ENCODE data around the gene RSBN1L.
"Not testable (repeated sequence)": the region's sequence is repeated elsewhere in the genome, so short reads cannot be mapped to it uniquely, and the experiment has no call there.

RSBN1L gene

DNA sequence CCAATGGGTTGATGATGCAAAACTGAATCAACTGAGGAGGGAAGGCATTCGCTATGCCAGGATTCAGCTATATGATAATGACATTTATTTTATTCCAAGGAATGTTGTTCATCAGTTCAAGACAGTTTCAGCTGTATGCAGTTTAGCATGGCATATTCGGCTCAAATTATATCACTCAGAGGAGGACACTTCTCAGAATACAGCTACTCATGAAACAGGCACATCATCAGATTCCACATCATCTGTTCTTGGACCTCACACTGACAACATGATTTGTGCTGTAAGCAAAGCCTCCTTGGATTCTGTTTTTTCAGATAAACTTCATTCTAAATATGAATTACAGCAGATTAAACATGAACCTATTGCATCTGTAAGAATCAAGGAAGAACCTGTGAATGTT, 82.3 kb downstream of the RSBN1L start:
- DNase-seq, result no peak

DNA sequence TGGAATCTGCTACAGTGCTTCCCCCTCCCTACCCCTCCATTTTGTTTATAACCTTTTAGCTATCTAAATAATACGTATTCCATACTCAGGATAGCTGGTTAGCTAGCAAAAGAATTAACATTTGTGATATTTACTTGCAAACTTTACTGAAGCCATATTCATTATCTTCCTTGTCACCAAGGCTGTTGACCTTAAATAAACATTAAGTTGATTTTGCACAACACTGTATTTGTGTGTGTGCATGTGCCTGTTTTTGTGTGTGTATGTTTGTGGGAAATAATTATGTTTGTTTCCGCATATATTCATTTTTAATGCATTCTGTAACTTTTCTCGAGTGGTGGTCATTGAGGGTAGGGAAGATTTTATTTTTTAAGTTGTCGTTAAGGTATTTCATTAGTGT, 86.1 kb downstream of the RSBN1L start:
- no peak for DNase-seq

DNA sequence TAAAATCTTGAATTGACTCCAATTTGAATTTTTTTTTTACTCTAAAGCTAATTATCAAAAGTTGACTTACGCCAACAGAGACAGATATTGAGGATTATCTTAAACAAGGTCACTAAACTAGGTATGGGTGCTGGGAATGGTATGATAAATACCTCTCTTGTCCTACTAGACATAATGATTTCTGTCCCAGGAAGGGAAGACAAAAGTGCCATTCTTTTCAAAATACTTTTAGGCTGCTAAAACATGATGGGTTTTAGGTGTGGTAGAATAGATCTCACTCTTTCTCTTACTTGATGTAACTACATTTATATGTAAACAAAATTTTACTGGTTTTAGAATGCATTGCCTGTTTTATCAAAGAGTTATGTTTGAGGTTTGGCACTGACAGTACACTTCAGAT, 86.9 kb downstream of the RSBN1L start:
- DNase-seq, result no peak

DNA sequence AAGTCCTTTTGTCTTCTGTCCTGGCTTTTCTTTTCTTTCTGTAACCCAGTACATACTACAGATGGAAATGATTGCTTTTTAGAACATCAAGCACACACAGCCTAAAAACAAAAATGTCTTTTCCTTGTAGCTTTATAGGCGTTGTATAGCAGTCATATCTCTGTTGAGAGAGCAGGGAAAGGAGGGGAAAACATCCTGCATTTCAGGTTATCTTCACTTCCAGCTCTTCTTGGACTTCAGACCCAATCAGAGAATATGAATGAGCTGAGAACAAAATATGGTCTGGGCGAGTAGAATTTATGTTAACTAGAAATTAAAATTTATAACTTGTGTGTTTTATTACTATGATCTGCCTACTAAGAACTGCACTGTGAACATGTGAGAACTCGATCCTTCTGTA, 87.3 kb downstream of the RSBN1L start:
- no peak for DNase-seq

DNA sequence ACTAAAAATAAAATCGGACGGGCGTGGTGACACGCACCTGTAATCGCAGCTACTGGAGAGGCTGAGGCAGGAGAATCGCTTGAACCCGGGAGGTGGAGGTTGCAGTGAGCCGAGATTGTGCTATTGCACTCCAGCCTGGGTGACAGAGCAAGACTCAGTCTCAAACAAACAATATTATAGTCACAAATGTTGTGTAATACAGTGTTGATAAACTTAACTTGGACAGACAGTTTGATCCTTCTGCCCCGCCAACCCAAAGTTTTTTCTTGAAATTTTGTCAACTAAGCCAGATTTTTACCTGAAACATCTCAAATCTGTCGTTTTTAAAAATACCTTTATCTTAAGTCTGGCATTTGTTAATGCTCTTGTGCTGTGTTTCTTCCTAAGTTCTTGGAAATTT, 88.2 kb downstream of the RSBN1L start:
- DNase-seq, result not testable (repeated sequence)

DNA sequence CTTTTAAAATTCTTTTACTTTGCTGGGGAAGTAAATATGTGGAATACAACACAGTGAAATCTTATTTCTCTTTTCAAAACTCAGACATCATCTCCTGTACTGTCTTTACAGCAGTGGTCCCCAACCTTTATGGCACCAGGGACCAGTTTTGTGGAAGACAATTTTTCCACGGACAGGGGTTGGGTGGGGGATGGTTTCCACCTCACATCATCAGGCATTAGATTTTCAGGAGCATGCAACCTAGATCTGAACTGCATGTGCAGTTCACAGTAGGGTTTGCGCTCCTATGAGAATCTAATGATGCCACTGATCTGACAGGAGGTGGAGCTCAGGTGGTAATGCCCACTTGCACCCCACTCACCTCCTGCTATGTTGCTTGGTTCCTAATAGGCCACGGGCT, 89.8 kb downstream of the RSBN1L start:
- DNase-seq, result no peak

DNA sequence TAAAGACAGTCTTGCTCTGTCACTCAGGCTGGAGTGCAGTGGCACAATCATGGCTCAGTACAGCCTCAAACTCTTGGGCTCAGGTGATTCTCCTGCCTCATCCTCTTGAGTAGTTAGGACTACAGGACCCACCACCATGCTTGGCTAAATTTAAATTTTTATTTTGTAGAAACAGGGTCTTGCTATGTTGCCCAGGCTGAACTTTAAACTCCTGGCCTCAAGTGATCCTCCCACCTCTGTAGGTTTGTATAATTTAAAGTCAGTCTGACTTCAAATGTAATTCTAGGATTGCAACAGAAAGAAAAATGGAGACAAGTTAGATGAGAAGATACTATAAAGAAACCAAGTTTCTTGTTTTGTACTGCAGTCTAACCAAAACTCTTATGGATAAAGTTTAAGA, 90.5 kb downstream of the RSBN1L start:
- no peak for DNase-seq

DNA sequence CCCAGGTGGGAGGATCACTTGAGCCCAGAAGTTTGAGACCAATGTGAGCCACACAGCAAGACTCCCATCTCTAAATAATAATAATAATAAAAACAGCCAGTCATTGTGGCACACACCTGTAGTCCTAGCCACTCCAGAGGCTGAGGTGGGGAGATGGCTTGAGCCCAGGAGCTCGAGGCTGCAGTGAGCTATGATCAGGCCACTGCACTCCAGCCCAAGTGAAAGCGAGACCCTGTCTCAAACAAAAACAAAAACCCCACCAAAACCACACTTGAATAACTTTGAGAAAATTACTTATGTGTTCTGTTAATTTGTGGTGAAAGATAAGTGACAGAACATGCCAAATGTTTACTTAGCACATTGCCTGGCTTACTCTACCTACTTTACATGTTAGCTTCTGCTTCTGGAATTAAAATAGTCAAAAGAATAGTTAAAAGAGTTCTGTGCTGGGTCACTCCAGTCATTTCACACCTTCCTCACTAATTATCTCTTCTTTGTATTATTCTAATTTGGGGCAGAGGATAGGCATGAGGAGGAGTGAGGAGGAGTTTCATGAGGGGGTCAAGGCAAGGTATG, 92.2 kb downstream of the RSBN1L start:
- no peak for DNase-seq

DNA sequence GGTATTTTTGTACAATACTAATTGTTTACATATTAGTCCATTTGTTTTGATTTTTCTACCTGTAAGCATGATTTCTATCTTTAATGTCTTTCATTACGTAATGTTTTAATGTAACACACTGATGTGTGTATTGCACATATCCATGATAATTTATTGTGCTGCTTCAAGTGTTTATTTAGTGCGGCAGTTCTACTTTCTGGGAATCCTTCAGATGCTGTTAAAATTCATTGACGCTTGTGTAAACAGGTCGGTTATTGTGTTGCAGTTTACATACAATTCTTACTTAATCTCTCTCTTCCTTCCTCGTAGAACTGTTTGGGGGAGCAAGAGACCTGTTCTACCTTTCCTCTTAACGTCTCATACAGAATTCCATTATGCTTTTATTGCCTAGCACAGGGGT, 95.1 kb downstream of the RSBN1L start:
- no peak for DNase-seq

DNA sequence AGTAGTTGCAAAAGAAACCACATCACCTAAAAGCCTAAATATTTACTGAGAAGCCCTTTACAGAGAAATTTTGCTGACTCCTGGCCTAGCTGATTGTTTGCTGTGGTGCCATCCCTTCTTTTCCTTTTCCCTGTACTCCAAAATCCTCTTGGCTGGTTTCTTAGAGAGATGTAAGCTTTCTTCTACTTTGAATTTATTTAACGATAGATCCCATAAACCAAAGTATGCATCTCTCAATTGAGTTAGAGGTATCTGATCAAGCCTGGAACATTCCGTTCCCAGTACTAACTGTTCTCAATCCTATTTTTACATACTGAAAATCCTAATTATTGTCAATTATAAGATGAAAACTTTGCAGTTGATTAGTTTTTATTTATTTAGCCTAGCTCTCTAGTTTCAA, 95.7 kb downstream of the RSBN1L start:
- DNase-seq, result no peak

DNA sequence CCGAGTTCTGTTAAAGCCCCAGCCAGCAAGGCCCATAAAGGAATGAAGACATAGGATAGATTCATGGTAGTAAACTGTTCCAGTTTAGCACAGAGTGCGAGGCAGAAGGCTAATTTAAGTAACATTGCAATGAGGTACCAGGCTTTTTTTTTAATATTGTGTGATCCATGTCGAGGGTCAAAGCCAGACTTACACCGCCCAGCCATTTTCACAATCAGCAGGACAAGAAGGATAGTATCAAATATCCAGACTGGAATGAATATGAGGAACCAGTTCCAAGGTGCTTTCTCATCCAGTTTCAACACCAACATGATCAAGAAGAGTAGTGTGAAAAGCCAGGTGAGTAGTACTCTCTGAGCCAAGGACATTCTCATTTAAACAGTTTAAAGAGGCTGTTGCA, 97.7 kb downstream of the RSBN1L start:
- no peak for DNase-seq

DNA sequence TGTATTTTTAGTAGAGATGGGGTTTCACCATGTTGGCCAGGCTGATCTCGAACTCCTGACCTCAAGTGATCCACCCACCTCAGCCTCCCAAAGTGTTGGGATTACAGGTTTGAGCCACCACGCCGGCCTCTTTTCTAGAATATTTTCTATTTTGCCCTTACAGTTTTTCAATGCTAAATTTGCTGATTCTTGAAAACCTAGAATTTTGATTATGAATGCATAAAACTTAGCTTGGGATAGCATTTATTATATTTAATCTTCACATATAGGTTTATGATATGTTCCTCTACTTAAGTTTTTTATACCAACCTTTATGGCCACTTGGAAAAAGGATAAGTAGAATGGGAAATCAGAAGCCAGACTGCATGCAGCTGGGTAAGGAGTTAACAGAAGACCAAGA, 99.8 kb downstream of the RSBN1L start:
- DNase-seq, result no peak

DNA sequence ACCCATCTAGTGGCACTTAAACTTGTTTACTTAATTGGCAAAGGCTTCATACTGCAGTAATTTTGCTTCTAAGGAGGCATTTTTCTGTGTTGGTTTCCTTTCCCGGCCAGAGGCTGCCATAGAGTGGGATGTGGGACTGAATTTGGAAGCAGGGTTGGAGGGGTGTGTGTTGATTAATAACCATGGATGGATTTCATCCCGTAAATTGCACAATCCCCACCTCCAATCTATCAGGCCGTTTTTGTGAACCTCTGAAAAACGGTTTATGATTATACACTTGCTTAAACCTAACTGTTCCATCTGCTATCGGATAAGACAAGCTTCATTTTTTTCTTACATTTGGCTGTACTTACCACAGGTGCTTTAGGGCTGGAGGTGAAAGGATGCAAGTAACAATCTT, 100.7 kb downstream of the RSBN1L start:
- DNase-seq, result no peak

DNA sequence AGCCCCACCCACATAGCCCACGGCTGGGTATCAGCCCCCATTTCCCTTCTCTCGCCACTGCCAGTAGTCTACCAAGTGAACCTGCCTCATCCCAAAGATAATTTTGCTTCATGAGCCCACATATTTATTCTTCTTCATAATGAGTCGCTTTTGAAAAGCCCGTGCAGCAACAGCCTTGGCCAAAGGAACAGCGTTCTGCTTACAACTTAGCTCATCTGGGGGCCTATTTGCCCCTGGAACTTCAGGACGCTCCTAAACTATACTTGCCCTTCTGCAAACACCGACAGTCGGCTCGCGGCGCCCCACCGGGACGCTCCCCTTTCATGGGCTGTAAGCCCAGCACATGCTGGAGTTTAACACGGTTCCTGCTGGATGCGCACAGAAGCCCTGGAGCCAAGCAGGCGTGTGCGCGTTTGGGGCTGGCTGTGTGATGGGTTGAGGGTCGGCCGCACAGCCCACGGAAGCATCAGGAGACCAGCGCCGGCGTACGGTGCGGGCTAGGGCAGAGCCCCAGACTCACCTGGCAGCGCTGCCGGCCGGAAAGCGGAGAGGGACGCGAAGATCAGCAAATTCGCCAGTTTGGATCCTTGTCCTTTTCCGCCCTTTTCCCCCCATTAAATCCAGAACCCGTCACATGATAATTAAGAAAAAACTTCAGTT, 101.6 kb downstream of the RSBN1L start:
- no peak for DNase-seq

DNA sequence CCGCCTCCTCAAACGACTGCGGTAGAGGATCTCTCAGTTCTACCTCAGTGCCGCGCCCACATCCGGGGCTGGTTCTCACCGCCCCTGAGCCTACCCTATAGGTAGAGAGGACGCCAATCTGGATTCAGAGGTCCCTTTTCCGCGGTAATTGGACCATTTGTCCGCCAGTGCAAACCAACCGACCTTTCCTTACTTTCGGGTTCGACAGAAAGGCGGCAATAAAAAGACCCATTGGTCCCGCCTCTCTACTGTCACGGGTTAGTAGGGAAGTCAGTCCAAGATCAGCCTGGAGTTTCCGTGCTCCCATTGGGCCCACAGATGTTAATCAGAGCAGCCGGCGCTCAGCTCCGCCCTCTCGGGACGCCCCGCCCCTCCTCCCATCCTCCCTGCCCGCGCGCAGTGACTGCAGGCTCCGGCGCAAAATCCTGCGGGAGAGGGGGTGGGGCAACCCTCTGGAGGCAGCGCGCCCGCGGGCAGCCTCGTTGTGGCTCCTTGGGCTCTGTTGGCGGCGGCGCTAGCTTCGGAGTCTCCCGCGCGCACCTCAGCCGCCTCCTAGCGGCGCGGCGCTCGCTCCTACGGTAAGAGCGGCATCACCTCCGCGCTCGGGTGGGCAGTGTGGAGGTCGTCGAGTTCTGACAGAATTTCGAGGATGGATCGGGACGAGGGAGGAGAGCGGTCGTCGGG, 102.3 kb downstream of the RSBN1L start, which contains the start of the genes PHTF2 and TMEM60:
PHTF2 (plus strand) TSS at position 380 of the 684 bp plus-strand sequence.
TMEM60 (minus strand) TSS at position 41 of the 684 bp plus-strand sequence. CDS start 4,061 bp downstream, outside the sequence.
- DNase-seq, result peak; percentile 98

DNA sequence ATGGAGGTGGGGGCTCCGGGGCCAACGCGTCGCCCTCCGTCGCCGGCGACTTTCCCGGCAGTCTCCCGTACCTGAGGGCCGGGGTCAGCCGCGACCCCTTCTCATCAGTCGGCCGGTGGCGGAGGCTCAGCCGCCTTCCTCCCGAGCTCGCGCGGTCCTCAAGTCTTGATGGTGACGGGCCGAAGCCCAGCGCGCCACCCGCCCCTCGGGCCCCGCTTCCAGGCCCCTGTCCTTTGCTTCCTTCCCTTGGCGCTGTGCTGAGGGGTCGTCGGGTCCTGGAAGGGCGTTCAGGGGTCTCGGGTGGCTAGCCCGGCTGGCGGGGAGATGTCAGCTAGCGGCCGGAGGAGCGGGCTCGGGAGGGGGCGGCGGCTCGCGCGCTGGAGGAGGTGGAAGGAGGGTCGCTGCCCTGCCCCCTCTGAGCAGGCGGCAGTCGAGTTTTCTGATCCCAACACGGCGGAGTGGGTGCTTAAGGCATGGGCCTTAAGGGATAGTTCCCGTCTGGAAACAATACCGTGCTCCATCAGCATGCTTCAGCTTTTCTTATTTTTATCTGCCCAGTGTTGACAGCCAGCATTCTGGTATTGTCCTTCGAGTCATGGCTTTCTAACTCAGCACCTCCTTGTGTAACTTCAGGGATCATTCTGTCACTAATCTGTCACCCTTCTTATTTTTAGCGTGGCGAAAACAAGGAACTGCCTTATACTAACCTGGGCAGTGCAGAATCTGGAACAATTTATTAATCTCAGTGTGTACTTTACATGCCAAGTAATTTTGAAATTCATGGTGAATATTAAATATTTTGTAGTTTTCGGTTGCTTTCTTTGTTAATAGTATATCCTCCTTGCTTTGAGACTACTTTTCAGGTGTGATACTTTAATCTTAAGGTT, 103.1 kb downstream of the RSBN1L start:
- DNase-seq, result peak; percentile 76

DNA sequence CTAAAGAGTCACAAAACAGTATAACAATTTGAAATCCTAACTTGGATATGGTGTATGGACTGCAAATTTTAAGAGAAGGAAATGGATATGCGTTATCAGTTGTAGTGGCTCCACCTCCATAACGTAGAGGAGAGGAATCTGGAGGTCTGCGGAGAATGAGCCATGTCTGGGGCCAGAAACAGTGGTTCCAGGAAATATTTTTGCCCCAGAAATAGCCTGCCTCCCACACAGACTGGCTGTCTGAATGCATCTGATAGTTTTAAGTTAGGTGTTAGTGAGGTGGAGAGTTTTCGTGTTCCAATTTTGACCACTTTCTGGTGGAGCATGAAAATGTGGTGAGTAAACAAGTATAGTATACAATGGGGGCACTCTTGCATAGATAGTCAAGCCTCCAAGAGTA, 103.9 kb downstream of the RSBN1L start:
- peak; percentile 69 for DNase-seq

DNA sequence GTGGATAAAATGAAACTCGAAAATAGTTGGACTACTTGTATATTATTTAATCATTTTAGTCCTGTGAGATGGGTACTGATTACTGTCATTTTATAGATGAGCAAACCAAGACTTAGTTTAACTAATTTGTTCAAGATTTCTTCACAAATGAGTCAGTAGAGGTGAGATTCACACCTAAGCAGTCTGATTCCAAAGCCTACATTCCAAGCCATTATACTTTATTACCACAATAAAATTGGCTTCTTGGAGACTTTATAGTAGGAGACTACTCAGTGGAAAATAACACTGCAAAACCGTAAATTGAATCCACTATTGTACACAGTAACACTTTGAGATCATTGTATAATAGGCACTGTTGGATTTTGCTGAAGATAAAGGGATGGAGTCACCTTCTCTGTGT, 104.5 kb downstream of the RSBN1L start:
- DNase-seq, result no peak

DNA sequence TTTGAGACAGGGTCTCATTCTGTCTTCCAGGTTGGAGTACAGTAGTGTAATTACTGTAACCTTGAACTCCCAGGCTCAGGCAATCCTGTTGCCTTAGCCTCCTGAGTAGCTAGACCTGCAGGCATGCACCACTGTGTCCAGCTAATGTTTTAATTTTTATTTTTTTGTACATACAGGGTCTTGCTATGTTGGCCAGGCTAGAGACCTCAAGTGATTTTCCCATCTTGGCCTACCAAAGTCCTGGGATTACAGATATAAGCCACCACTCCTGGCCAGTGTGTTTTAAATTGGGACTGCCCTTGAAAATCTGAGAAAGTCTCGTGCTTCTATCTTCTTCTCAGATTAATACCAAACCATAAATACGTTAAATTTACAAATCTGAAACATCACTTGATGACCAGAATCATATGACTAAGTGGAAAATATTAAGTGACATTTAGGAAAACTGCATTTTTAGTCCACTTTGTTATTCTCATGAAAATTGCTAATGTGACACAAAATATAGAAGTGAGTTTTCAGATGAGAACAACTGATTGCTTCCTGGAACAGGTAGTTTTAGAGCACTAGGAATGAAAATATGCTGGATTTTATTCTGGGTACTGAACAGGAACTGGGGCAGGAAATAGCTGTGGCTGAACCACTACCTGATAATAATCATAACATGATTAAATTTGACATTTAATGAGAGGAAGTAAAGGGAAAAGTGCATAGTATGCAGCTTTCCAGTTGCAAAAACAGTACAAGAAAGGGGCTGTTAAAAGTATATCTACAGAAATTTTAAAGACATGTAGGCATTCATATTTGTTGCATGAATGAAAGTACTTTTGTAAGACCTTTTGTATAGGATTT, 106.5 kb downstream of the RSBN1L start:
- no peak for DNase-seq

DNA sequence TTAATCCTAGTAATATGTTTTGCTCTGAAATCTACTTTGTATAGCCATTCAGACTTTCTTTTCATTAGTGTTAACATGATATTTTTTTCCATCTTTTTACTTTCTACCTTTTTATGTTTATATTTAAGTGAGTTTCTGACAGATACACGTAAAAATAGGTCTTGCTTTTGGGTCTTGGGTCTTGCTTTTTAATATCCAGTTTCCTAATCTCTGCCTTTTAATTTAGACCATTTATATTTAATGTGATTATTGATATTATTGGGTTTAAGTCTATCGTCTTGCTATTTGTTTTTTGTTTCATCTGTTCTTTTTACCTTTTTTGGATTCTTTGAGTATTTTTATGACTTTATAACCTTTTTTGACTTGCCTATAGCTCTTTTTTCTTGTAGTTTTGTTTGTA, 110.2 kb downstream of the RSBN1L start:
- DNase-seq, result no peak

DNA sequence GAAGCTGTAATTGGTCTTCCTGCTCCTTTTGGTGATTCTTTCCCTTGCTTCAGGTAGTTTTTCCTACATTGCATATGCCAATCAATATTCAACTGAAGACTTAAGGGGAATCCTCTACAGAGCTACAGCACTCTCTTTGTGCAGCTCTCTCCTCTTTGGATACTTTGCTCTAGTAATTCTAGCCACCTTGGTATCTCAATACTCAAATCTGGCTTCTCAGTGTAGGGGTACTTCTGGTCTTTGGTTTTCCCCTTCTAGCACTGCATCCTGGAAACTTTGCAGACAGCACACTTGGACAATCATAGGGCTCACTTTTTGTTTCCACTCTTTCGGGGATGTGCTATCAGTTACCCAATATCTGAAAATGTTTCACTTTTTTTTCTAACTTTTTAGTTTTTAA, 112.3 kb downstream of the RSBN1L start:
- no peak for DNase-seq

DNA sequence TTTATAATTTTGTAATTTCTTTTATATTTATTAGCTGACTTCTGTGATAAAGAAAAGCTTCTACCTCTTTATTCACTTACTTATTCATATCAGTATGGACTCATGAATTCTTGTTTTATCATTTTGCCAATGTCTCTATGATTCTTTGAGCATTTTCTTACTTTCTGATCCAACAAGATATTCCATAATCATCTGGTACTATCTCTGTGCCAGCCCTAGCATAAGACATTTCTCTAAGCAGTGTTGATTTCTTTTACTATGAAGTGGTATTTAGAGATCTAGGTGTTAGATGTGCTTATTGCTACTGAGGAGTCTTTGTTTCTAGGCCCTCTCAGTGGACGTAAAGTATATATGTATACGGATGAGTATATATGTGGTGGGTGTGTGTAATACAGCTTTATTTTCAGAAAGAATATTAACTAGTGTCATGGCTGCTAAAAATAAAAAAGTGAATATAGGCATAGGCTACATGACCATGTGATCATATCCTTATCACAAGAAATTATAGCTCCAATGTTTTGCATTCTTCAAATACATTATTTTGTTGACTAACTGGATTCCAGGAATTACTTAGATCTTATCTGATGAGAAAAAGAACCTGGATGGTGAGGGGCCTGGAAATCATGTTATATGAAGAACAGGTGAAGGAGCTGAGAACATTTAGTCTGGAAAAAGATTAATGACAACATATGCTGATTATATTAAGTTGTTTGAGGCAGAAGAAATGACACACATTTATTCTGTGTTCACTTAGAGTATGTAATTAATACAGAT, 115.4 kb downstream of the RSBN1L start:
- no peak for DNase-seq

Data from activated effector memory CD4-positive, alpha-beta T cell treated with anti-CD3 and anti-CD28 coated beads, Interleukin-2, amount 50 U/mL, for 16 hours (primary cell).